Amniotic stem cell (primary cell): Measurements from ENCODE around the gene ATP7A.
"Not testable (repeated sequence)": the region's sequence is repeated elsewhere in the genome, so short reads cannot be mapped to it uniquely, and the experiment has no call there.

ENCODE experiments used
- DNase-seq: peaks from one replicate; lab custom pipeline; 2025; lab: John Stamatoyannopoulos, UW

Gene ATP7A

DNA sequence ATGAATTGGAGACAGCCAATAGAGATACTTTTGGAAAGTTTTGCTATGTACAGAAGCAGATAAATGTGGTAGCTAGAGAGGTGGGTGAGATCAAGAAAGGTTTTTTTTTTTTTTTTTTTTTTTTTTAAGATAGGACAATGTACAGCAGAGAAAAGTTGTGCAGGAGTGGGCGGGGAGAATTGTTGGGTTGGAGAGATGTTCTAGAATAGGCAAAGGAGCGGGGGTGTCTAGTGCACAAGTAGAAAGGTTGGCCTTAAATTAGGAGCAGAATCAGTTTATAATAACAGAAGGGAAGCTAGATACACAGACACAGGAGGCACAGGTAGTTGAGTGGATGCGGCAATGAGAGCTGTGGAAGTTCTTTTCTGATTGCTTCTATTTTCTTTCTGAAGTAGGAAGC, 127.4 kb downstream of the ATP7A start:
- no peak for DNase-seq

DNA sequence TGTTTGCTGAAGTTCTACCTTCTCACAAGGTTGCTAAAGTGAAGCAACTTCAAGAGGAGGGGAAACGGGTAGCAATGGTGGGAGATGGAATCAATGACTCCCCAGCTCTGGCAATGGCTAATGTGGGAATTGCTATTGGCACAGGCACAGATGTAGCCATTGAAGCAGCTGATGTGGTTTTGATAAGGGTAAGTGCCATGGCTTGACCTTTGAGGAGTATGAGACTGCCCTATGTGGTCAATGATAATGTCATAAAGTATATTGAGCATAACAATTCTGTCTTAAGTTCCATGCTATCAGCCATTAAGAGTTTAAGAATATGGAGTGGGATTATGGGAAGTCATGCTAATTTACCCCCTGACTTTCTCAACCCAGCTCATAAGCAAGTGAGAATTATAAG, 132.1 kb downstream of the ATP7A start:
- no peak for DNase-seq

DNA sequence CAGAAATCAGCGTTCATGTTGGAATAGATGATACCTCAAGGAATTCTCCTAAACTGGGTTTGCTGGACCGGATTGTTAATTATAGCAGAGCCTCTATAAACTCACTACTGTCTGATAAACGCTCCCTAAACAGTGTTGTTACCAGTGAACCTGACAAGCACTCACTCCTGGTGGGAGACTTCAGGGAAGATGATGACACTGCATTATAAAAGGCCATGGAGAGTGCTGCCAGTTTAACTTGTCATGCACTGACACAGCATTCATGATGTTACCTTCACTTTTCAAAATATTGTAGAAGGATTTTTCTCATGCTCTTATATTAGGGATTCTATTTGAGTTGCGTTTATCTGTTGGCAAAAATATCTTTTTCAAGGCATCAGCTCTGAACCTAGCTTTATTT, 135.9 kb downstream of the ATP7A start:
- no peak for DNase-seq

DNA sequence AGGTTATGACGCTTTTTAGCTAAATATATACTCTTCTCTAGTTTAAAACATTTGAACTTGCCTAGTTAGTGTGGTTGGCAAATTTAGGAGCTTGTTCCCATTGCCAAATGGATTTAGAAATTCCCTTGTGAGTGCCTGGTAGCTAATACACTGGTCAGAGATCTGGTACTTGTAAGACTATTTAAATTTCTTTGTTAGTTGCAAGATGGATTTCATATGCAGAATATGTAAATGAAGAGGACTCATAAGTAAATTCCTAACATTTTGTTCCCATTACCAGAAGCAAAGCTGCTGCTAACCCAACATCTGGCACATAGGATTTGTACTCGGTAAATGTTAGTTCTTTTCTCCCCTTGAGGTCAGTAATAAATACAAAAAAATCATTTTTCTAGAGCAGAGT, 137.6 kb downstream of the ATP7A start:
- DNase-seq, result no peak

DNA sequence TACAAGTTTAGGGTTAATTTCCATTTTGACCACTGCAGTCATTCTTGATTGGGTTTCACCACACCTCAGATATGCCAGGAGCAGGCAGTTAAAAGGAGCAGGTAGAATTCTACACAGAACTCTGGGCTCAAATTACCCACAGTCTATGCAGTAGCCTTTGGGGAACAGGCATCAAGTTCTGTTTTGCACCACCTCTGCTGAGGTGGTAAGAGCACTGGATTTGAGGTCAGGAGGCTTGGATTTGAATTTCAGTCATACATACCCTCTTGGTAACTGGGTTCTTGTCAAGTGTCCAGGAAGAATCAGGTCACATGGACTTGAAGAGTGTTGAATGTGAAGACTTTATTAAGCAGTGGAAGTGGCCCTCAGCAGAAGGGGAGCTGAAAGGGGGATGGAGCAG, 153.2 kb downstream of the ATP7A start:
- DNase-seq, result no peak

DNA sequence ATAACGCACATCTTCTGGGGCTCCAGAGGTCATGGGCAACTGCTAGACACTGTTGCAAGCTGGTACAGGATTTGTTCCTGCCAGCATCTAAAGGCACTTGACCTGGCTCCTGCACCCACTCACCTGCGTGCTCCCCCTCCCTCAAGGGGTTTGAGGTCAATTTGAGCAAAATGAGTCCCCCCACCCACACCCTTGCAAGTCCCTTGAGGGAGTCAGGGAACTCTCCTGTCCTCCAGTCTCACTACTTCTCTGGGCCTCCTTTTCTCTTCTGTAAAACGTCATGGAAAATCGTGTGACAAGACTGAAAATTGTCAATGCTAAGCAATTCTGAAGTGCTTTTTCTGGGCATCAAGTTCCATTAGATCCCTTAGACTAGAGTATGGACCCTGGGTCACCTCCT, 153.7 kb downstream of the ATP7A start:
- no peak for DNase-seq

DNA sequence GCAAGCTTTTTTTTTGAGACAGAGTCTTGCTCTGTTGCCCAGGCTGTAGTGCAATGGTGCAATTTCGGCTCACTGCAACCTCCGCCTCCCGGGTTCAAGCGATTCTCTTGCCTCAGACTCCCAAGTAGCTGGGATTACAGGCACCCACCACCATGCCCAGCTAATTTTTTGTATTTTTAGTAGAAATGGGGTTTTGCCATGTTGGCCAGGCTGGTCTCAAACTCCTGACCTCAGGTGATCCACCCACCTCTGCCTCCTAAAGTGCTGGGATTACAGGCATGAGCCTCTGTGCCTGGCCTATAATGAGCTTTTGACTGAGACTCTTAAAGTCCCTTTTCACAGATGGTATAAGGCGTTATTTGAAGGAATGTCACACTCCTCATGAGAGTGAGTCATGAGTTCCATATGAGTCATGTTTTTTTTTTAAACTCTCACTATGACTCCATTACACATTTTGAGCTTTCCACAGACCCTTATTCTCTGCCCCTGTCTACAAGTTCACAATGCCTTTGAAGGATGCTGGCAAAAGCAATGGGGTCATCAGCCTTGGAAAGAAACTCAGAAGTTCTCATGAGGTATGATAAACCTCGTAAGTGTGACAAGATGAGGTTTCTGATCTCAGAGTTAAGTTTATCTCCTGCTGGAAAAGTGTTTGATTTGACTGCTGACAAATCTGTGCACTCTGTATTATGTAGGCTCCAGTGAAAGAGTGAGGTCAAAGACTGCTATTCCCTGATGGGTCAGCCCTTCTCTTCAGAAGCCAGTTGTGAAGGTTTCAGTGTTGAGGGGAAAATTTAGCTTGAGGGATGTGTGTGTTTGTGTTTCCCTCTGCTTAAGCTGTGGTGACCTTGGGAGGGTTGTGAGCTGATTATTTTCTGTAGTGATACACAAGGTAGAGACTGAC, 154.5 kb downstream of the ATP7A start:
- peak; percentile 0 for DNase-seq

DNA sequence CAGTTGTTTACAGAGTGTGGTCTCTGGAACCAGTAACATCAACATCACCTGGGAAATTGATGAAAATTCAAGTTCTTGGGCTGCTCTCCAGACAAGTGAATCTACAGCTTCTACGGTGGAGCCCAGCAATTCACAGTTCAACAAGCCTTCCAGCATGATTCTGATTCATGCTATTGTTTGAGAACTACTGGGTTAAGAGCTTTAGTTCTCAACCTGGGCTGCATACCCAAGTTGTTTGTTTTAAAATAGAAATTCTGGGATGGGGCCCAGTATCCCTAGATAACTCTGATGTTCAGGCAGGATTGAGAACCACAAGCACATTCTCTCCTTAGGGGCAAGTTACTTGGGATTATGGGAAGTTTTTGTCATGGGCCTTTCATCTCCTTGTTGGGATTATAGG, 155.6 kb downstream of the ATP7A start:
- no peak for DNase-seq

DNA sequence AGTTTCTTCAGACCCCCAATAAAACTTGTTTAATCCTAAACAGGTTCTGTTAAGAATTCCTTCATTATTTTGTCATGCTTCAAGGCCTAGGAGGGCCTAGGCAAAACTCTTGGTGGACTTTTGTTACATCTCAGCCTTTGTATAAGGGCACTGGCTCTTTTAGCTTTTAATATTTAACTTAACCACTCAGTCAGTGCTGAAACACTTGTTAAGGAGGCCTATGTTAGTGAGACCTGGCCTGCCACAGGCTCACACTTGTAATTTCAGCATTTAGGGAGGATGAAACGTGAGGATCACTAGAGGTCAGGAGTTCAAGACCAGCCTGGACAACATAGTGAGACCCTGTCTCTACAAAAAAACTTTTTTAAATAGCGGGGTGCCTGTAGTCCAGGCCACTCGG, 160.8 kb downstream of the ATP7A start:
- no peak for DNase-seq

DNA sequence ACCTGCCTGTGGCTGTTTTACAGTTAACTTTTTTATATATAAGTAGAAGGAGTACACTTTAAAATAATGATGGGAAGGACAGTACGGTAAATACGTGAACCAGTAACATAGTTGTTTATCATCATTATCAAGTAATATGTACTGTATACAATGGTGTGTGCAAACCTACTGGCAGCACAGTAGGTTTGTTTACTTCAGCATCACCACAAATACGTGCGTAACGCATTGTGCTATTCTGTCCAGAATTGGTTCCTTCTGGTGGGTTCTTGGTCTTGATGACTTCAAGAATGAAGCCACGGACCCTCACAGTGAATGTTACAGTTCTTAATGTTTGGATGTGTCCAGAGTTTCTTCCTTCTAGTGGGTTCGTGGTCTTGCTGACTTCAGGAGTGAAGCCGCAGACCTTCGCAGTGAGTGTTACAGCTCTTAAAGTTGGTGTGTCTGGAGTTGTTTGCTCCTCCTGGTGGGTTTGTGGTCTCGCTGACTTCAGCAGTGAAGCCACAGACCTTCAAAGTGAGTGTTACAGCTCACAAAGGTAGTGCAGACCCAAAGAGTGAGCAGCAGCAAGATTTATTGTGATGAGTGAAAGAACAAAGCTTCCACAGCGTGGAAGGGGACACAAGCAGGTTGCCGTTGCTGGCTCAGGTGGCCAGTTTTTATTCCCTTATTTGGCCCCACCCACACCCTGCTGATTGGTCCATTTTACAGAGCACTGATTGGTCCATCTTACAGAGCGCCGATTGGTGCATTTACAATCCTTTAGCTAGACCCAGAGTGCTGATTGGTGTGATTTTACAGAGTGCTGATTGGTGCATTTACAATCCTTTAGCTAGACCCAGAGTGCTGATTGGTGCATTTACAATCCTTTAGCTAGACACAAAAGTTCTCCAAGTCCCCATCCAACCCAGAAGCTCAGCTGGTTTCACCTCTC, 162.9 kb downstream of the ATP7A start:
- DNase-seq, result not testable (repeated sequence)

DNA sequence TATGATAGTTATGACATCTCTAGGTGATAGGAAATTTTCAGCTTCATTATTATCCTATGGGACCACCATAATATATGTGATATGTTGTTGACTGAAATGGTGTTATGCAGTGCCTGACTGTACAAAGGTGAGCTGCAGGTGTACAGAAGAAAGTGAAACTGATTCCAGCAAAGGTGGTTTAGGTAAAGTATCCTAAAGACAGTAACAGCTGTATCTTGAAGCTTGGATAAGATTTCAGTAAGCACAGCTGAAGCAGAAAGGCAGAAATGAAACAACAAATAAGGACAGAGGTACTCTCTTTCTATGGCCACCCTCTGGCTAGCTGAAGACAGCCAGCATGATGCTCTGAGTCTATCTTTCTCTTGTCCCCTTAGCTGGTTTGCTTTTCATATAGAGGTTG, 163.6 kb downstream of the ATP7A start:
- no peak for DNase-seq

DNA sequence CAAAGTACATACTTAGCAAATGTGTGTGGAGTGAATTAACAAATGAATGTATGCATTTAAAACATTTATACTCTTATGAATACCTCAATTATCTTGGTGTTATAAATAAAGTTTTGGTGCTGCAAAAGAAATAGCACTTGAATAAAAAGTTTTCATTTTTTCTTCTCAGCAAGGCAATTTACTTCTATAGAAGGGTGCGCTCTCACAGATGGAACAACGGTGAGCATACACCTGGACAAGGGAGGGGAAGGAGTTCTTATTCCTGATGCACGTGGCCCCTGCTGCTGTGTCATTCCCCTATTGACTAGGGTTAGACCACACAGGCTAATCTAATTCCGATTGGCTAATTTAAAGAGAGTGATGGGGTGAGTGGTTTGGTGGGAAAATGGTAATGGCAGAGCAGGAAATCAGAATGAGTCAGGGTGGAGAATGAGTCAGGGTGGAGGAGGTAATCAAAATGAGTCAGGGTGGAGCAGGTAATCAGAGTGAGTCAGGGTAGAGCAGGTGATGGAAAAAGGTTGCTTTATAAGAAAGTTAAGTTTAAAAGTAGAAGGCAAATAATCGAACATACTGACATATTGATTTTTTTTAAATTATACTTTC, 165.4 kb downstream of the ATP7A start:
- no peak for DNase-seq

DNA sequence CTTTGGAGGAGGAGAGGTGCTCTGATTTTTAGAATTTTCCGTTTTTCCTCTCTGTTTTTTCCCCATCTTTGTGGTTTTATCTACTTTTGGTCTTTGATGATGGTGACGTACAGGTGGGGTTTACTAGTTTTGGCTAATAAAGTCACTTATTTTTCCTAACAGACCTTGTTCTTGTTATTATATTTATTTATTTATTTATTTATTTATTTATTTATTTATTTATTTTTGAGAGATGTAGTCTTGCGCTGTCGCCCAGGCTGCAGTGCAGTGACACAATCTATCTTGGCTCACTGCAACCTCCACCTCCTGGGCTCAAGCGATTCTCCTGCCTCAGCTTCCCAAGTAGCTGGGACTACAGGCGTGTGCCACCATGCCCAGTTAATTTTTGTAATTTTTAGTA, 170.9 kb downstream of the ATP7A start:
- not testable (repeated sequence) for DNase-seq

DNA sequence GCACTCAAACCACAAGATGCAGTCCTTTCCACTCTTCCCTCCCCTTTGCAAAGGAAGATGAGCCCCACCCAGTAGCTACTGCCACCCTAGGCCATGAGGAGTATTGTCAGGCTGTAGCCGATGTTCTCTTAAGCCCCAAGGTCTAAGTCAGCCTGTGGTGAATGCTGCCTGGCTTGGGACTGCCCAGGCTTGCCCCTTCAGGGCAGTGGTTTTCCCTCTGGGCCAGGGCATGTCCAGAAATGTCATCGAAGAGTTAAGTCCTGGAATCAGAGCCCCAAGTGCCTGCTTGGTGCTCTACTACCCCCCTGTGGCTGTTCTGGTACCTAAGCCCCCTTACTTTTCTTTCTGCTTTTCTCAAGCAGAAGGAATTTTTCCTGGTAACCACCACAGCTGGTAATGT, 181.8 kb downstream of the ATP7A start:
- DNase-seq, result no peak

DNA sequence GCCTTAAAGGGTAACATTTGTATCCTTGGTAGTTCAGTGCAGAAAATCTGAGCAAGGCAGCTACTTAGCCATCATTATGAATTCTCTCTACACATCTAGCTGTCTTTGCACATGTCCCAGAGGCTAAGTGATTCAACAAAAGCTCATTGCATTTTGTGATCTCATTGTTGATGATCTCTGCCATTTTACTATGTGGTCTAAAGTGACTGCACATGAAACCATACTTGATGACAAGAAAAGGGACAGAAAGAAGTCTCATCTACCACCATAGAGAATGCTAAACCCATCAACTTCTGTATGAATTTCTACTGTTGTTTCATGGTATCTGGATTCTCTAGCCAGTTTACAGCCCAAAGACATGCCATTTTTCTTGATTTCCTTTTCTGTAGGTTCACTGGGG, 187.6 kb downstream of the ATP7A start:
- no peak for DNase-seq
